ENCODE measurements around the gene ZNF536.
"Not testable (repeated sequence)": the region's sequence is repeated elsewhere in the genome, so short reads cannot be mapped to it uniquely, and the experiment has no call there.

The ZNF536 gene

GRCh38 chr19:30342901-30343300 lies 29.3 kb upstream of the ZNF536 start:
- no peak for DNase-seq

- no peak for DNase-seq
Observed at GRCh38 chr19:30344446-30345425, 27.4 kb upstream of the ZNF536 start.

GRCh38 chr19:30345686-30346085 lies 26.5 kb upstream of the ZNF536 start:
- no peak for DNase-seq

- not testable (repeated sequence) for DNase-seq
Observed at GRCh38 chr19:30346468-30346867, 25.7 kb upstream of the ZNF536 start.

GRCh38 chr19:30349131-30349730 lies 23.0 kb upstream of the ZNF536 start:
- no peak for DNase-seq

- no peak for DNase-seq
Observed at GRCh38 chr19:30350692-30351663, 21.2 kb upstream of the ZNF536 start.

GRCh38 chr19:30351774-30352173 lies 20.4 kb upstream of the ZNF536 start:
- no peak for DNase-seq

GRCh38 chr19:30353394-30353945 lies 18.7 kb upstream of the ZNF536 start:
- DNase-seq: no peak

GRCh38 chr19:30355586-30355985 lies 16.6 kb upstream of the ZNF536 start:
- DNase-seq: no peak

- DNase-seq: no peak
Observed at GRCh38 chr19:30356951-30357579, 15.1 kb upstream of the ZNF536 start.

GRCh38 chr19:30357580-30357954 lies 14.6 kb upstream of the ZNF536 start:
- no peak for DNase-seq

- DNase-seq: no peak
Observed at GRCh38 chr19:30358319-30358718, 13.9 kb upstream of the ZNF536 start.

- no peak for DNase-seq
Observed at GRCh38 chr19:30358821-30359580, 13.2 kb upstream of the ZNF536 start.

GRCh38 chr19:30359936-30360335 lies 12.2 kb upstream of the ZNF536 start:
- DNase-seq: no peak

- DNase-seq: peak in 1 of 3 experiments; percentile 2
Observed at GRCh38 chr19:30360376-30361106, 11.6 kb upstream of the ZNF536 start.

- no peak for DNase-seq
Observed at GRCh38 chr19:30361107-30361447, 11.1 kb upstream of the ZNF536 start.

GRCh38 chr19:30361721-30362120 lies 10.5 kb upstream of the ZNF536 start:
- no peak for DNase-seq

- DNase-seq: no peak
Observed at GRCh38 chr19:30362156-30362754, 9.9 kb upstream of the ZNF536 start.

GRCh38 chr19:30363073-30363472 lies 9.1 kb upstream of the ZNF536 start:
- DNase-seq: no peak
